ENCODE results near the gene TP53I11.
A peak's percentile ranks its signal among the peaks of the same experiment; 100 is the strongest.

The TP53I11 gene

DNA sequence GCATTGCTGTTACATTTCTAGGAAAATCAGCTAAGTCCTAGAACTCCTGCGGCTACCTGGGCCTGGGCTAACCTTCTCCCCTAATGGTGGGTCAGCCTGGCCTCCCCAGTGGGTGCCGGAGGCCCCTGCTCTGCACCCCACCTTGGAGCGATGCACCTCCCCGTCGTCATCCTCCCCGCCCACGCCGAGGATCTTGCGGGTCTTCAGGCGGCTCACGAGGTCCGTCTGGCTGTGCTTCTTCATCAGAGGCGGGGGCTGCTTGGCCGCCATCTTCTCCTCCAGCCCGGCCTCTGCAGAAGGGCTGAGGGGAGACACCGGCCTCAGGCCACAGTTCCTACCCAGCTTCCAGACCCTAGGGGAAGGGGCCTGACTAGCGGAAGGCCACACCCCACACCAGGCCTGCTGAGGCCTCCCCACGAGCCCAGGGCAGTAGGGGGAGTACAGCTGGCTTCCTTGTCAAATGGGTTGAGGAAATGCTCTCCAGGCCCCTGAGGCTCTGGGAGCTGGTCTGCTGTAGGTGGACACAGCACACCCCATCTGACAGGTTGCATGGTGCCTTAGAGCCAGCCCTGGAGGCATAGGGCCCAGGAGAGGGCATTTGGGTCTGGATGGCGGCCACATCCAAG is 12.5 kb downstream of the TP53I11 start:
- no peak for DNase-seq

- no peak for DNase-seq
Observed at GRCh38 chr11:44936951-44937543, 13.6 kb downstream of the TP53I11 start.

DNA sequence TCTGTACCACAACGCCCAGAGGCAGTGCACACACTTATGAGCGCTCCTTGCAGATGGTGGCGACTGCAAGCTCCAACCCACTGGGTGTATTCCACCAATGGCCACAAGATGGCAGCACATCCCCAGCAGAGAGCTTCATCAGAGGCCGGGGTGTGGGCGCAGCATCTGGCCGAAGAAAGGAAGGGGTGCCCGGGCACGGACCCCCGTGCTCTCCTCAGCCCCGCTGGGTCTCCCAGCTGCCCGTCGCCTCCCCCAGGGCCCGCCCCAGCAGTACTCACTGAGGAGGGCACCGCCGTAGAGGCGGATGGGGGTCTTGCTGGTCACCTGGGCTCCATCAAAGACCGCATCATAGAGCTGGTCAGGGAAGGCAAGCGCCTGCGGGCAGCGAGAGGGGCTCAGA is 14.2 kb downstream of the TP53I11 start:
- DNase-seq = peak; percentile 63

DNA sequence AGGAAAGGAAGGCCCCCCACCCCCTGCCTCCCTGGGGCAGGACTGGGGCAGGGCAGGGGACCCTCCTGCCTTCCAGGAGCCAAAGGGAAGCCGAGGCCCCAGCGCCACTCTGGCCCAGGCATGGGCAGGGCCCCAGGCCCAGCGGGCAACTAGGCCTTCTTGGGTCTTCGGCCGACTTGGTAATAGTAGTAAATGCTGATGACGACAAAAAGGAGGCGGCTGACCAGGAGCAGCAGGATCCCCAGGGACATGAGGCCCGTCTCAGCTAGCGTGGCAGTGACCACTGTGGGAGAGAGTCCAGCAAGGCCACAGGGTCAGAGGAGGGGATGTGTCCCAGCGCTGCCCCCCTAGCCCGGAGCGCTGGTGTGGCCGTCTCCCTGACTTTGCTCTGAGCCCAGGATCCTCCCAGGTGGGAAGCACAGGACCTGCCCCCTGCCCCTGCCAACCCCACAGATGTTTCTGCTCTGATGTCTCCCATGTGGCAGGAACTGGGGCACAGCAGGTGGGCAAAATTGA is 15.9 kb downstream of the TP53I11 start:
- DNase-seq = no peak

- no peak for DNase-seq
Observed at GRCh38 chr11:44934110-44934509, 16.6 kb downstream of the TP53I11 start.

- DNase-seq = no peak
Observed at GRCh38 chr11:44931466-44931865, 19.2 kb downstream of the TP53I11 start.

GRCh38 chr11:44930588-44931302 is 19.9 kb downstream of the TP53I11 start:
- DNase-seq = no peak

GRCh38 chr11:44928816-44929215 is 21.9 kb downstream of the TP53I11 start:
- no peak for DNase-seq

DNA sequence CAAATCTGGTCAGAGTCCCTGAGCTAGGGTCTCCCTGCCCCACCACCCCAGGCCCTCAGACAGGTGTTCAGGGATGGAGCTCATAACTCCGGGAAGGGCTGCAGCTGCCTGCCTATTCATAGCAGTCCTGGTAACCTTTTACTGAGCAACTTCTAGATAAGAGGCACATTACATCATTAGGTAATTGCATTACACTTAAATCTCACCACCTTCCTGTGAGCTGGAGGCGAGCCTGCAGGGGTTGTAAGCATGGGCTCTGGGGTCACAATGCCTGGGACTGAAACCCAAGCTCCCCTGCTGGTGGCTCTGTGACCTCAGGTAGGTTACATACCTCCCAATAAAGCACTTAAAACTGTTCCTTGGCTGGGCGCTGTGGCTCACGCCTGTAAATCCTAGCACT is 22.5 kb downstream of the TP53I11 start:
- DNase-seq = no peak

- peak; percentile 80 for DNase-seq
Observed at GRCh38 chr11:44927174-44927661, 23.5 kb downstream of the TP53I11 start.

- DNase-seq = no peak
Observed at GRCh38 chr11:44926036-44926435, 24.6 kb downstream of the TP53I11 start.

DNA sequence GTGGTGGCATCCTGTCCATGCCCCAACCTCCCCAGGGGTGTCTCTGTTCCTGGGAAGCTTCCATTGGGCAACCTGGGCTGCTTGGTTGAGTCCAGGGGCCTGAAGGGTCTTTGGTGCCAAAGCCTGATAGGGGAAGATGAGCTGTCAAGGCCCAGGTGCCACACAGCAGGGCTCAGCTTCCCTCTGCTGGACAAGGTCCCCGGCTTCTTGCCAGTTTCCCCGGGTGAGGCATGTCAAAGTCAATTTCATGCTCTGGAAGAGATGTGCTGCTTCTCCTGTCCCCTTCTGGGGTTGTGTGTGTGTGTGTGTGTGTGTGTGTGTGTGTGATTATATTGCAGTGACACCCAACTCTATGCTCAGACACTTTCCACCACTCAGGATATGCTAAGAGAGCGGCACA is 26.9 kb downstream of the TP53I11 start:
- DNase-seq = no peak

DNA sequence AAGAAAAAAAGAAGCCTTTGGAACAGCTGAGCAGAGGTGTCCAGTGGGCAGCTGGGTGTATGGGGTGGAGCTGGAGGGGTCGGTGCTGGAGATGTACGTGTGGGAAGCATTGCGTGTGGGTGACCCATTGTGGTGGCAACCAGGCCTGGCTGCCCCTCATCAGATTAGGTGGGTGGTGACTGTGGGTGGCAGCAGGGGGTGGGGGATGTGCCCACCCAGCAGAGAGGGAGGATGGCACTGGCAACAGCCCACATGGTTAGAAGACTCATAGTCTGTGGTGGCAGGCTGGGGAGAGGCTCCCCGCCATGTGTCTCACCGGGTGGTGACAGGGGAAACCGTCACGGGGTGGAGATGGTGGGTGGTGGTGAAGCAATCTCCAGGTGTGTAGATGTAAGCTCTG is 27.6 kb downstream of the TP53I11 start:
- DNase-seq = no peak

DNA sequence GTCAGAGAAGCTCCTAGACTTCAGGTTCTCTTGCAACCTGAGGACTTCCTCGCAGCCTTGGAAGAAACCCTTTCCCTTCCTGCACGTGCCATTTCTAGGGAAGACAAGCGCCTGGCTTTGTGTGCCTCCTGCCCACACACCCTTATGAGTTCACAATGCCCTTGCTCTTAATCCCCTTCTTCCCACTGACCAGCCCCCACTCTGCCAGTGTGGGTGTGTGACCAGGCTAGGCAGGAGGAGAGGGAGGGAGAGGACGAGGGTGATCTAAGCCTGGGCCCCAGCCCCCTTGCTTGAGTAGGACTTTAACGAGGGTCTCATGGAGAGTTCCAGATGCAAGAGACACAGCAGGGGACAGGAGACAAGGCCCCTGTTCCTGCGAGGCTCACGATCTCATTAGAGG is 30.2 kb downstream of the TP53I11 start:
- DNase-seq = no peak

GRCh38 chr11:44917741-44918140 is 32.9 kb downstream of the TP53I11 start:
- DNase-seq = no peak

GRCh38 chr11:44916801-44917385 is 33.8 kb downstream of the TP53I11 start:
- no peak for DNase-seq

- no peak for DNase-seq
Observed at GRCh38 chr11:44916331-44916730, 34.4 kb downstream of the TP53I11 start.

GRCh38 chr11:44915621-44916020 is 35.1 kb downstream of the TP53I11 start:
- DNase-seq = no peak

- DNase-seq = no peak
Observed at GRCh38 chr11:44915004-44915403, 35.7 kb downstream of the TP53I11 start.

GRCh38 chr11:44914105-44914504 is 36.6 kb downstream of the TP53I11 start:
- DNase-seq = no peak

- no peak for DNase-seq
Observed at GRCh38 chr11:44913502-44913901, 37.2 kb downstream of the TP53I11 start.

DNA sequence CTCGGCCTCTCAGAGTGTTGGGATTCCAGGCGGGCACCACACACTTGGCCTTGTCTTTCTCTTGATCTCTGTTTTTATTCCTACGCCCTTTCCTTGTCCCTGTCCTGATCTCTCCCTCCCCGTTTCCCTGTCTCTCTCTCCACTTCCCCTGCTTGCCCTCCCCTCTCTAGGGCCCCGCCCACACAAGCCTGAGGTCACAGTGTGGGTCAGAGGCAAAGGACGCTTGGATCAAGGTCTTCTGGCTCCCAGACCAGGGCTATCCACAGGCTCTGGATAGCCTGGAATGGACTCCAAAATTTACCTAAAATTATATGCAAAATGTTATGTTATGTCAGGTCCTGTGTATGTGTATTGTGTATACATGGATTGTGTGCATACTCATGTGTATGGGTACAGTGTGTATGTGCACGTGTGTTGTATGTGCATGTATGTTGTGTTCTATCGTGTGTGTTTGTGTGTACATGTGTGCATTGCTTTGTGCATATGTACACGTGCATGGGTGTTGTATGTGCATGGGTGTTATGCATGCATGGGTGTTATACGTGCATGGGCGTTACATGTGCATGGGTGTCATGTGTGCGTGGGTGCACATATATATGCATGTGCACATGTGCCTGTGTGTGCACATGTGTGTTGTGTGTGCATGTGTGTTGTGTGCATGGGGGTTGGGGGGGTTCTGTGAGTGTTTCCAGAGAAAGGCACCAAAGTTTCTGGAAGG is 38.3 kb downstream of the TP53I11 start:
- DNase-seq = no peak
